Endodermal cell (in vitro differentiated cells): ENCODE measurements around the gene DICER1. TPM values are rescaled to one million over a fixed set of nuclear protein-coding genes. Genes with fewer than 3 reads are reported as not detected.

Experiments used
- DNase-seq: peaks from one replicate; pipeline ENCODE4 v3.0.0-alpha.2; 2017
- H3K27ac ChIP-seq: 2 replicates; pipeline ENCODE4 v1.5.1; 2013; ENCODE audit warnings: mild to moderate bottlenecking, low read depth, low read length, moderate library complexity
- H3K27me3 ChIP-seq: 2 replicates; pipeline ENCODE4 v1.6.1; 2013; ENCODE audit warnings: mild to moderate bottlenecking, low read length, moderate library complexity; ENCODE audit not compliant: insufficient read depth, control insufficient read depth, poor library complexity, severe bottlenecking
- H3K36me3 ChIP-seq: 2 replicates; pipeline ENCODE4 v1.7.0; 2013; ENCODE audit warnings: mild to moderate bottlenecking, low read length, moderate library complexity; ENCODE audit not compliant: control insufficient read depth, insufficient read depth
- H3K4me1 ChIP-seq: one replicate; pipeline ENCODE4 v1.7.0; 2013; ENCODE audit warnings: low read length; ENCODE audit not compliant: control insufficient read depth, insufficient read depth
- H3K4me3 ChIP-seq: 2 replicates; pipeline ENCODE4 v1.5.1; 2013; ENCODE audit warnings: mild to moderate bottlenecking, low read length, moderate library complexity
- H3K9ac ChIP-seq: 2 replicates; pipeline ENCODE4 v1.6.1; 2013; ENCODE audit warnings: mild to moderate bottlenecking, low read length, moderate library complexity; ENCODE audit not compliant: poor library complexity, severe bottlenecking; ENCODE audit errors: extremely low read depth
- H3K9me3 ChIP-seq: 2 replicates; pipeline ENCODE4 v1.6.1; 2013; ENCODE audit warnings: mild to moderate bottlenecking, low read length, moderate library complexity; ENCODE audit not compliant: control insufficient read depth
- H3K27ac Mint-ChIP-seq: 2 replicates; pipeline ENCODE4 v1.8.0; 2020; ENCODE audit warnings: mixed read lengths
- H3K27me3 Mint-ChIP-seq: 2 replicates; pipeline ENCODE4 v1.8.0; 2021; ENCODE audit warnings: mild to moderate bottlenecking, mixed read lengths; ENCODE audit not compliant: insufficient read depth
- H3K36me3 Mint-ChIP-seq: 2 replicates; pipeline ENCODE4 v1.8.0; 2020; ENCODE audit warnings: low read depth, mixed read lengths
- H3K4me1 Mint-ChIP-seq: 2 replicates; pipeline ENCODE4 v1.8.0; 2020; ENCODE audit warnings: mixed read lengths
- H3K4me3 Mint-ChIP-seq: 2 replicates; pipeline ENCODE4 v1.8.0; 2020; ENCODE audit warnings: mild to moderate bottlenecking, moderate library complexity, mixed read lengths
- H3K9me3 Mint-ChIP-seq: 2 replicates; pipeline ENCODE4 v1.8.0; 2020; ENCODE audit warnings: mild to moderate bottlenecking, mixed read lengths
- WGBS, 2 experiments: methylation state at CpG; one replicate each; pipeline versions ENCODE4 v1.1.5 to v1.1.7; 2013; ENCODE audit warnings: missing lambda C conversion rate in 2 of 2, mixed read lengths in 1 of 2; ENCODE audit not compliant: insufficient coverage in 1 of 2, insufficient read length in 1 of 2; 5-methylcytosine and 5-hydroxymethylcytosine counted together
- total RNA-seq, 2 donors: library from RNA; stranded (reverse); fragmentation: NEBNext Ultra II Directional in 1 of 2; extraction: Animal tissue kit (Norgen Biotek cat#: 25700) in 1 of 2; gene quantifications; 2 replicates in 1 of 2; 3 replicates in 1 of 2; pipeline ENCODE4 v1.2.1, GENCODE V29; 2021
- TF ChIP-seq, protein P1 (sequence below): fragments of 200-600 bp; sonication (generic); conservative IDR thresholded peaks from 2 replicates; pipeline ENCODE4 v1.5.0; 2021; ENCODE audit warnings: antibody characterized with exemption, mild to moderate bottlenecking

The DICER1 gene
- total RNA-seq, 2 donors from 2014 or later, result 66.1 to 69.2 TPM

- Histone ChIP-seq H3K27ac (no peak overlapping the region), H3K4me3 (no peak overlapping the region), H3K9ac (no peak overlapping the region), H3K9me3 (no peaks in the 10 kb centered on the region), H3K36me3 (peaks cover 96% of the 10 kb centered on the region), H3K27me3 (no peaks in the 10 kb centered on the region), H3K4me1 (peaks cover 2% of the 10 kb centered on the region)
- peaks cover 2% of the 10 kb centered on the region for H3K4me1 Mint-ChIP-seq
- H3K9me3 Mint-ChIP-seq, result no peaks in the 10 kb centered on the region
- H3K4me3 Mint-ChIP-seq, result no peak overlapping the region
- no peaks in the 10 kb centered on the region for H3K27me3 Mint-ChIP-seq
- no peak overlapping the region for H3K27ac Mint-ChIP-seq
- TF ChIP-seq, protein P1, sequence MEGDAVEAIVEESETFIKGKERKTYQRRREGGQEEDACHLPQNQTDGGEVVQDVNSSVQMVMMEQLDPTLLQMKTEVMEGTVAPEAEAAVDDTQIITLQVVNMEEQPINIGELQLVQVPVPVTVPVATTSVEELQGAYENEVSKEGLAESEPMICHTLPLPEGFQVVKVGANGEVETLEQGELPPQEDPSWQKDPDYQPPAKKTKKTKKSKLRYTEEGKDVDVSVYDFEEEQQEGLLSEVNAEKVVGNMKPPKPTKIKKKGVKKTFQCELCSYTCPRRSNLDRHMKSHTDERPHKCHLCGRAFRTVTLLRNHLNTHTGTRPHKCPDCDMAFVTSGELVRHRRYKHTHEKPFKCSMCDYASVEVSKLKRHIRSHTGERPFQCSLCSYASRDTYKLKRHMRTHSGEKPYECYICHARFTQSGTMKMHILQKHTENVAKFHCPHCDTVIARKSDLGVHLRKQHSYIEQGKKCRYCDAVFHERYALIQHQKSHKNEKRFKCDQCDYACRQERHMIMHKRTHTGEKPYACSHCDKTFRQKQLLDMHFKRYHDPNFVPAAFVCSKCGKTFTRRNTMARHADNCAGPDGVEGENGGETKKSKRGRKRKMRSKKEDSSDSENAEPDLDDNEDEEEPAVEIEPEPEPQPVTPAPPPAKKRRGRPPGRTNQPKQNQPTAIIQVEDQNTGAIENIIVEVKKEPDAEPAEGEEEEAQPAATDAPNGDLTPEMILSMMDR, result no peak
- peaks cover 74% of the 10 kb centered on the region for H3K36me3 Mint-ChIP-seq
- no peak for DNase-seq
- 93% methylated on average over 7 of the region's 7 CpGs; no CpG with 5 or more reads in 1 of the 2 experiments for WGBS, 2 experiments
These were observed 50.4 kb downstream of the DICER1 start for GRCh38 chr14:95106971-95107370.

GRCh38 chr14:95104911-95105310, 52.4 kb downstream of the DICER1 start:
- no peak overlapping the region for H3K27ac Mint-ChIP-seq
- H3K4me1 ChIP-seq, result no peaks in the 10 kb centered on the region
- no peaks in the 10 kb centered on the region for H3K27me3 ChIP-seq
- H3K4me3 Mint-ChIP-seq, result no peak overlapping the region
- no peak overlapping the region for H3K27ac ChIP-seq
- H3K9me3 Mint-ChIP-seq, result no peaks in the 10 kb centered on the region
- peaks cover 93% of the 10 kb centered on the region for H3K36me3 ChIP-seq
- H3K9ac ChIP-seq, result no peak overlapping the region
- no peaks in the 10 kb centered on the region for H3K9me3 ChIP-seq
- no peaks in the 10 kb centered on the region for H3K4me1 Mint-ChIP-seq
- TF ChIP-seq, protein P1, result no peak
- no peak for DNase-seq
- WGBS, 2 experiments, result 98 to 100% methylated on average over 1 to 4 of the region's 5 CpGs
- no peaks in the 10 kb centered on the region for H3K27me3 Mint-ChIP-seq
- no peak overlapping the region for H3K4me3 ChIP-seq
- H3K36me3 Mint-ChIP-seq, result peaks cover 64% of the 10 kb centered on the region

- no peaks in the 10 kb centered on the region for H3K27me3 ChIP-seq
- no peak overlapping the region for H3K9ac ChIP-seq
- H3K27me3 Mint-ChIP-seq, result no peaks in the 10 kb centered on the region
- no peak overlapping the region for H3K4me3 Mint-ChIP-seq
- H3K4me1 ChIP-seq, result no peaks in the 10 kb centered on the region
- H3K27ac ChIP-seq, result no peak overlapping the region
- WGBS, 2 experiments, result 93 to 97% methylated on average over 4 to 5 of the region's 5 CpGs
- TF ChIP-seq, protein P1, result no peak
- H3K27ac Mint-ChIP-seq, result no peak overlapping the region
- no peak for DNase-seq
- no peaks in the 10 kb centered on the region for H3K9me3 ChIP-seq
- peaks cover 50% of the 10 kb centered on the region for H3K36me3 Mint-ChIP-seq
- no peaks in the 10 kb centered on the region for H3K9me3 Mint-ChIP-seq
- H3K36me3 ChIP-seq, result peaks cover 76% of the 10 kb centered on the region
- H3K4me3 ChIP-seq, result no peak overlapping the region
- H3K4me1 Mint-ChIP-seq, result no peaks in the 10 kb centered on the region
These were observed 54.7 kb downstream of the DICER1 start for GRCh38 chr14:95102680-95103044.
